ENCODE results near the gene REEP1. TPM values are rescaled to one million over a fixed set of nuclear protein-coding genes. Genes with fewer than 3 reads are reported as not detected.

The REEP1 gene
- total RNA-seq, 1 experiment from 2014 or later, result 0.23 TPM

DNA sequence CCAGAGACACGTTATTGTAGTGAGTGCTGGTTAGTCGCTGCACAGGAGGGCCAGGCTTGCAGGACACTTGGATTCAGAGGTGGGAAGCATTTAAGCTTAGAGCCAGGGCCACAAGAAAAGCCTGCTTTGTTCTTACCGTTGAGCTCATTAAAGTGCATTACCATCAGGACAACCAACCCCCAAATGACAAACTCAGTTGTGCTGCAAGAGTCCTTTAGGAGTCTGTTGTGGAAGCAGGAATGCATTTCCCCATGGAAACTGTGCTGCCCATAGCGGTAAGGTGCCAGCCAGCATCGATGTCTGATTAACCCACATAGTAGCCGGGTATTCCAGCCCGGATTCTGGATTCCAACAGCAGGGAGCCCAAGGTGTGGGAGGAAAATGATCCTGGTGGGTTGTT is 23.4 kb upstream of the REEP1 start:
- no peaks in the 10 kb centered on the region for H3K36me3 ChIP-seq (ENCODE audit: control insufficient read depth, insufficient read depth, low read length)
- intact Hi-C loops (cut with micrococcal nuclease; ENCODE audit: unreplicated experiment) (no loop called here), in situ Hi-C loops (cut with HindIII; ENCODE audit: low pct_unique_long_range_greater_than_20kb, low sequenced_read_pairs) (no loop called here)
- ChIA-PET POLR2A (no interaction called here), CTCF (no interaction called here)
- no peaks in the 10 kb centered on the region for H3K4me1 ChIP-seq (ENCODE audit: control insufficient read depth, insufficient read depth, low read length)
- H3K27ac ChIP-seq (ENCODE audit: low read length), result no peak overlapping the region
- no peak overlapping the region for H3K4me3 ChIP-seq (ENCODE audit: low read depth in 2 of 2, low read length in 2 of 2)
- no TSS peak for BruUV-seq (replicated peaks)
- DNase-seq (ENCODE audit: low read depth, low spot score), result no peak
- TF ChIP-seq POLR2AphosphoS5 (IDR thresholded peaks at IDR 0.05; ENCODE audit: low read depth, low read length) (no peak), SIN3A (IDR thresholded peaks at IDR 0.05; ENCODE audit: borderline replicate concordance, insufficient read depth, low read depth, low read length) (no peak)
- ATAC-seq, result no peak
- peaks cover 3% of the 10 kb centered on the region; the same call in 1 of the 2 replicates for H3K27me3 ChIP-seq (ENCODE audit: control insufficient read depth, insufficient read depth, low read length)
- no peaks in the 10 kb centered on the region for H3K9me3 ChIP-seq (ENCODE audit: control insufficient read depth, insufficient read depth, low read depth, low read length)

DNA sequence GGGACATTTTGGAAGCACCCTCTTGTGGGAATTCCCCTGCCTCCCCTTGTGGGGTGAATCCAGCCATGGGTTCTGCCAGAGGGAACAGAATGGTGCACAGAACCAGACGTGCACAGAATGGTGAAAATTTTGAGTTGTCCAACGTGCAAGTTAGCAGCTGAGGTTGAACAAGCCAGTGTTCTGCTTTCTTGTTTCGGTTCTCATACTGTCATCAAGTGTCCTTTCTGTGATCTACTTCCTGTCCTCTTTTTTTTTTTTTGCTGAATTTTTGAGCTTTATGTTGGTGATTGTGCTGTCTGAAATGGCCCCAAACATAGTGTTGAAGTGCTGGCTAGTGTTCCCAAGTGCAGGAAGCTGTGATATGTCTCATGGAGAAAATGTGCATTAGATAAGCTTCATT is 21.5 kb upstream of the REEP1 start:
- in situ Hi-C loops (cut with HindIII; ENCODE audit: low pct_unique_long_range_greater_than_20kb, low sequenced_read_pairs) (no loop called here), intact Hi-C loops (cut with micrococcal nuclease; ENCODE audit: unreplicated experiment) (no loop called here)
- H3K27ac ChIP-seq (ENCODE audit: low read length), result no peak overlapping the region
- H3K36me3 ChIP-seq (ENCODE audit: control insufficient read depth, insufficient read depth, low read length), result no peaks in the 10 kb centered on the region
- ChIA-PET CTCF (no interaction called here), POLR2A (no interaction called here)
- H3K9me3 ChIP-seq (ENCODE audit: control insufficient read depth, insufficient read depth, low read depth, low read length), result no peaks in the 10 kb centered on the region
- no peak for DNase-seq (ENCODE audit: low read depth, low spot score)
- no peak overlapping the region for H3K4me3 ChIP-seq (ENCODE audit: low read depth in 2 of 2, low read length in 2 of 2)
- peaks cover 3% of the 10 kb centered on the region; the same call in 1 of the 2 replicates for H3K27me3 ChIP-seq (ENCODE audit: control insufficient read depth, insufficient read depth, low read length)
- H3K4me1 ChIP-seq (ENCODE audit: control insufficient read depth, insufficient read depth, low read length), result no peaks in the 10 kb centered on the region
- BruUV-seq (replicated peaks), result no TSS peak
- TF ChIP-seq POLR2AphosphoS5 (IDR thresholded peaks at IDR 0.05; ENCODE audit: low read depth, low read length) (no peak), TCF7L2 (IDR thresholded peaks at IDR 0.05; ENCODE audit: low read depth, low read length) (no peak), SIN3A (IDR thresholded peaks at IDR 0.05; ENCODE audit: borderline replicate concordance, insufficient read depth, low read depth, low read length) (no peak), CTCF (IDR thresholded peaks at IDR 0.05) (no peak)
- TF ChIP-seq, protein P1, sequence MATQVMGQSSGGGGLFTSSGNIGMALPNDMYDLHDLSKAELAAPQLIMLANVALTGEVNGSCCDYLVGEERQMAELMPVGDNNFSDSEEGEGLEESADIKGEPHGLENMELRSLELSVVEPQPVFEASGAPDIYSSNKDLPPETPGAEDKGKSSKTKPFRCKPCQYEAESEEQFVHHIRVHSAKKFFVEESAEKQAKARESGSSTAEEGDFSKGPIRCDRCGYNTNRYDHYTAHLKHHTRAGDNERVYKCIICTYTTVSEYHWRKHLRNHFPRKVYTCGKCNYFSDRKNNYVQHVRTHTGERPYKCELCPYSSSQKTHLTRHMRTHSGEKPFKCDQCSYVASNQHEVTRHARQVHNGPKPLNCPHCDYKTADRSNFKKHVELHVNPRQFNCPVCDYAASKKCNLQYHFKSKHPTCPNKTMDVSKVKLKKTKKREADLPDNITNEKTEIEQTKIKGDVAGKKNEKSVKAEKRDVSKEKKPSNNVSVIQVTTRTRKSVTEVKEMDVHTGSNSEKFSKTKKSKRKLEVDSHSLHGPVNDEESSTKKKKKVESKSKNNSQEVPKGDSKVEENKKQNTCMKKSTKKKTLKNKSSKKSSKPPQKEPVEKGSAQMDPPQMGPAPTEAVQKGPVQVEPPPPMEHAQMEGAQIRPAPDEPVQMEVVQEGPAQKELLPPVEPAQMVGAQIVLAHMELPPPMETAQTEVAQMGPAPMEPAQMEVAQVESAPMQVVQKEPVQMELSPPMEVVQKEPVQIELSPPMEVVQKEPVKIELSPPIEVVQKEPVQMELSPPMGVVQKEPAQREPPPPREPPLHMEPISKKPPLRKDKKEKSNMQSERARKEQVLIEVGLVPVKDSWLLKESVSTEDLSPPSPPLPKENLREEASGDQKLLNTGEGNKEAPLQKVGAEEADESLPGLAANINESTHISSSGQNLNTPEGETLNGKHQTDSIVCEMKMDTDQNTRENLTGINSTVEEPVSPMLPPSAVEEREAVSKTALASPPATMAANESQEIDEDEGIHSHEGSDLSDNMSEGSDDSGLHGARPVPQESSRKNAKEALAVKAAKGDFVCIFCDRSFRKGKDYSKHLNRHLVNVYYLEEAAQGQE (IDR thresholded peaks at IDR 0.05; ENCODE audit: insufficient read depth in 1 of 2, low read depth in 2 of 2, low read length in 1 of 2), result no peak
- ATAC-seq, result no peak

- in situ Hi-C loops (cut with HindIII; ENCODE audit: low pct_unique_long_range_greater_than_20kb, low sequenced_read_pairs), result no loop called here
- Histone ChIP-seq H3K36me3 (ENCODE audit: control insufficient read depth, insufficient read depth, low read length) (no peaks in the 10 kb centered on the region), H3K4me1 (ENCODE audit: control insufficient read depth, insufficient read depth, low read length) (no peaks in the 10 kb centered on the region), H3K9me3 (ENCODE audit: control insufficient read depth, insufficient read depth, low read depth, low read length) (no peaks in the 10 kb centered on the region), H3K27me3 (ENCODE audit: control insufficient read depth, insufficient read depth, low read length) (peaks cover 3% of the 10 kb centered on the region; the same call in 1 of the 2 replicates), H3K4me3 (ENCODE audit: low read depth in 2 of 2, low read length in 2 of 2) (no peak overlapping the region), H3K27ac (ENCODE audit: low read length) (no peak overlapping the region)
- ChIA-PET POLR2A (interaction anchor here (0.6 kb wide), 1 partner anchor 83 kb away, joined by 3 read pairs; the partner anchor contains the start of gene KDM3A), CTCF (no interaction called here)
- intact Hi-C loops (cut with micrococcal nuclease; ENCODE audit: unreplicated experiment), result no loop called here
- TF ChIP-seq CTCF (IDR thresholded peaks at IDR 0.05) (no peak), TCF7L2 (IDR thresholded peaks at IDR 0.05; ENCODE audit: low read depth, low read length) (no peak), POLR2AphosphoS5 (IDR thresholded peaks at IDR 0.05; ENCODE audit: low read depth, low read length) (no peak), SIN3A (IDR thresholded peaks at IDR 0.05; ENCODE audit: borderline replicate concordance, insufficient read depth, low read depth, low read length) (no peak)
- TF ChIP-seq, protein P1 (IDR thresholded peaks at IDR 0.05; ENCODE audit: insufficient read depth in 1 of 2, low read depth in 2 of 2, low read length in 1 of 2), result no peak
- no TSS peak for BruUV-seq (replicated peaks)
- no peak for DNase-seq (ENCODE audit: low read depth, low spot score)
- ATAC-seq, result no peak
These were observed 20.1 kb upstream of the REEP1 start for GRCh38 chr2:86357392-86357963.

Measured in Panc1 (cell line).